HCT116 (cell line): ENCODE measurements around the gene SRGAP2C. TPM values are rescaled to one million over a fixed set of nuclear protein-coding genes. Genes with fewer than 3 reads are reported as not detected.
"Not testable (repeated sequence)": the region's sequence is repeated elsewhere in the genome, so short reads cannot be mapped to it uniquely, and the experiment has no call there.

Source experiments
- ATAC-seq: fragments of 200-7000 bp; cut with Tn5 transposase; 2 replicates; pipeline ENCODE4 v1.9.1; 2020; ENCODE audit warnings: mild to moderate bottlenecking, moderate library complexity
- BruUV-seq: library from RNA; stranded (reverse); fragments of 400-500 nt; replicated peaks from 2 replicates; lab custom pipeline; 2021; lab: Mats Ljungman, UMichigan
- CTCF ChIA-PET: fragments of 300-600 bp; sonication (Branson Sonifier 250); formaldehyde crosslinking; loops from one replicate; lab custom pipeline; 2021; ENCODE audit warnings: antibody characterized with exemption; lab: Charles Lee
- POLR2A ChIA-PET: fragments of 300-600, 350-600 bp; sonication (Branson Sonifier 250); formaldehyde crosslinking; loops from one replicate; lab custom pipeline; 2021; ENCODE audit warnings: antibody characterized with exemption; lab: Charles Lee
- RAD21 ChIA-PET, 2 experiments: fragments of 300-600 bp; sonication (Branson Sonifier 250); formaldehyde crosslinking; loops; one replicate each; lab custom pipeline; 2023; ENCODE audit warnings: low total read pairs in 2 of 2; ENCODE audit not compliant: uncharacterized antibody in 2 of 2, unreplicated experiment in 2 of 2, low non-redundant PET in 1 of 2; lab: Charles Lee
- DNase-seq: peaks from one replicate; pipeline ENCODE4 v3.0.0-alpha.2; 2010; ENCODE audit warnings: low read depth, low spot score
- H2AFZ ChIP-seq: fragments of 200-600 bp; shearing (Covaris generic), sonication (generic); 2 replicates; pipeline ENCODE4 v1.6.1; 2017; ENCODE audit warnings: low read depth, mixed run types, mixed read lengths, antibody characterized with exemption, low read length; ENCODE audit not compliant: poor library complexity, severe bottlenecking
- H3K27ac ChIP-seq: 2 replicates; pipeline ENCODE4 v1.5.1; 2012; ENCODE audit warnings: low read depth, low read length
- H3K27me3 ChIP-seq: fragments of 200-600 bp; sonication (generic); 2 replicates; pipeline ENCODE4 v1.6.1; 2016; ENCODE audit warnings: mixed run types, low read length, mixed read lengths; ENCODE audit not compliant: insufficient read depth
- H3K36me3 ChIP-seq, 2 experiments: fragments of 200-500 bp in 1 of 2; fragments of 200-600 bp in 1 of 2; sonication (Bioruptor generic) in 1 of 2; sonication (generic) in 1 of 2; 2 replicates each; pipeline versions ENCODE4 v1.5.1 to v1.6.1; 2014 to 2016; ENCODE audit warnings: low read length in 2 of 2, inconsistent platforms in 1 of 2, mixed read lengths in 1 of 2, mixed run types in 1 of 2; ENCODE audit not compliant: insufficient read depth in 2 of 2, control insufficient read depth in 1 of 2
- H3K4me1 ChIP-seq, 2 experiments: fragments of 200-600 bp in 1 of 2; sonication (generic) in 1 of 2; 2 replicates each; pipeline versions ENCODE4 v1.5.1 to v1.6.1; 2012 to 2017; ENCODE audit warnings: low read length in 2 of 2, inconsistent platforms in 1 of 2, mild to moderate bottlenecking in 1 of 2, mixed read lengths in 1 of 2, mixed run types in 1 of 2, moderate library complexity in 1 of 2; ENCODE audit not compliant: insufficient read depth in 2 of 2, control insufficient read depth in 1 of 2
- H3K4me2 ChIP-seq: fragments of 200-600 bp; sonication (generic); 2 replicates; pipeline ENCODE4 v1.6.1; 2017; ENCODE audit warnings: mixed run types, low read length, mixed read lengths
- H3K4me3 ChIP-seq, 2 experiments: fragments of 200-600 bp in 1 of 2; sonication (generic) in 1 of 2; replicated peaks in 1 of 2; 2 replicates each; pipeline ENCODE4 v1.5.1; 2011 to 2016; ENCODE audit warnings: low read length in 2 of 2, control low read depth in 1 of 2, low read depth in 1 of 2, mild to moderate bottlenecking in 1 of 2, mixed read lengths in 1 of 2, mixed run types in 1 of 2
- H3K79me2 ChIP-seq: fragments of 200-600 bp; sonication (generic); 2 replicates; pipeline ENCODE4 v1.6.1; 2017; ENCODE audit warnings: mild to moderate bottlenecking, mixed run types, low read length, moderate library complexity, mixed read lengths; ENCODE audit not compliant: insufficient read depth
- H3K9ac ChIP-seq: fragments of 200-600 bp; sonication (generic); 2 replicates; pipeline ENCODE4 v1.6.1; 2016; ENCODE audit warnings: low read length, mixed read lengths
- H3K9me2 ChIP-seq: fragments of 200-600 bp; sonication (generic), shearing (Covaris generic); 2 replicates; pipeline ENCODE4 v1.6.1; 2017; ENCODE audit warnings: mixed run types, mild to moderate bottlenecking, moderate library complexity; ENCODE audit not compliant: insufficient read depth
- H3K9me3 ChIP-seq, 2 experiments: fragments of 200-500 bp in 1 of 2; fragments of 200-600 bp in 1 of 2; sonication (Bioruptor generic) in 1 of 2; sonication (generic) in 1 of 2; 2 replicates each; pipeline ENCODE4 v1.6.1; 2014 to 2017; ENCODE audit warnings: low read length in 2 of 2, mixed read lengths in 2 of 2, inconsistent platforms in 1 of 2, low read depth in 1 of 2, mild to moderate bottlenecking in 1 of 2, mixed run types in 1 of 2, moderate library complexity in 1 of 2; ENCODE audit not compliant: control insufficient read depth in 1 of 2, insufficient read depth in 1 of 2
- H4K20me1 ChIP-seq: fragments of 200-600 bp; sonication (generic), shearing (Covaris generic); 2 replicates; pipeline ENCODE4 v1.6.1; 2017; ENCODE audit warnings: mixed run types, mild to moderate bottlenecking, moderate library complexity; ENCODE audit not compliant: insufficient read depth
- intact Hi-C: fragments of 100-400 bp; cut with micrococcal nuclease; formaldehyde crosslinking; loops from 2 replicates; pipeline ENCODE4 v1.10.0; 2022
- total RNA-seq: library from RNA; stranded (reverse); gene quantifications from one replicate; pipeline ENCODE4 v1.2.1, GENCODE V29; 2021; ENCODE audit not compliant: unreplicated experiment

Gene SRGAP2C
- total RNA-seq, 1 experiment from 2014 or later: 21.3 TPM

- RAD21 ChIA-PET, H3K4me2 ChIP-seq, H3K9me3 ChIP-seq, H3K4me3 ChIP-seq, H3K36me3 ChIP-seq, intact Hi-C loops, H3K27ac ChIP-seq, H4K20me1 ChIP-seq, H3K4me1 ChIP-seq, DNase-seq, H3K9ac ChIP-seq, H3K79me2 ChIP-seq, CTCF ChIA-PET, POLR2A ChIA-PET, ATAC-seq, BruUV-seq, H3K27me3 ChIP-seq, H2AFZ ChIP-seq, H3K9me2 ChIP-seq: not testable (repeated sequence)
Observed at GRCh38 chr1:121419050-121419615, 234.4 kb downstream of the SRGAP2C start.

- BruUV-seq, H3K9me3 ChIP-seq, CTCF ChIA-PET, H4K20me1 ChIP-seq, H3K4me3 ChIP-seq, H3K9ac ChIP-seq, H3K27ac ChIP-seq, intact Hi-C loops, H2AFZ ChIP-seq, H3K4me2 ChIP-seq, H3K79me2 ChIP-seq, H3K36me3 ChIP-seq, POLR2A ChIA-PET, H3K4me1 ChIP-seq, H3K27me3 ChIP-seq, ATAC-seq, RAD21 ChIA-PET, DNase-seq, H3K9me2 ChIP-seq: not testable (repeated sequence)
Observed at GRCh38 chr1:121421490-121421889, 236.7 kb downstream of the SRGAP2C start.

GRCh38 chr1:121423956-121424355, 239.2 kb downstream of the SRGAP2C start:
- intact Hi-C loops, DNase-seq: not testable (repeated sequence)

GRCh38 chr1:121433517-121433916, 248.7 kb downstream of the SRGAP2C start:
- DNase-seq, H3K27me3 ChIP-seq, H3K9me3 ChIP-seq, H3K9me2 ChIP-seq, ATAC-seq, H3K36me3 ChIP-seq, H3K27ac ChIP-seq, H3K4me1 ChIP-seq, RAD21 ChIA-PET, H4K20me1 ChIP-seq, BruUV-seq, H3K9ac ChIP-seq, POLR2A ChIA-PET, H3K4me2 ChIP-seq, H3K79me2 ChIP-seq, H2AFZ ChIP-seq, H3K4me3 ChIP-seq, CTCF ChIA-PET, intact Hi-C loops: not testable (repeated sequence)

More at GRCh38 chr1:121423956-121424355, 239.2 kb downstream of the SRGAP2C start:
- H3K9me2 ChIP-seq, H3K4me1 ChIP-seq, H3K9me3 ChIP-seq, H3K27ac ChIP-seq, H3K4me2 ChIP-seq, H4K20me1 ChIP-seq, ATAC-seq, H3K36me3 ChIP-seq, H3K9ac ChIP-seq, CTCF ChIA-PET, POLR2A ChIA-PET, BruUV-seq, H3K27me3 ChIP-seq, H2AFZ ChIP-seq, RAD21 ChIA-PET, H3K79me2 ChIP-seq, H3K4me3 ChIP-seq: not testable (repeated sequence)
